NCI-H2081 treated with DMSO at 0.1 percent for 48 hours (cell line): Measurements from ENCODE around the gene PDE12.
"Not testable (repeated sequence)": the region's sequence is repeated elsewhere in the genome, so short reads cannot be mapped to it uniquely, and the experiment has no call there.

ENCODE experiments used
- DNase-seq: peaks from one replicate; lab custom pipeline; 2025; lab: John Stamatoyannopoulos, UW

PDE12 gene

DNA sequence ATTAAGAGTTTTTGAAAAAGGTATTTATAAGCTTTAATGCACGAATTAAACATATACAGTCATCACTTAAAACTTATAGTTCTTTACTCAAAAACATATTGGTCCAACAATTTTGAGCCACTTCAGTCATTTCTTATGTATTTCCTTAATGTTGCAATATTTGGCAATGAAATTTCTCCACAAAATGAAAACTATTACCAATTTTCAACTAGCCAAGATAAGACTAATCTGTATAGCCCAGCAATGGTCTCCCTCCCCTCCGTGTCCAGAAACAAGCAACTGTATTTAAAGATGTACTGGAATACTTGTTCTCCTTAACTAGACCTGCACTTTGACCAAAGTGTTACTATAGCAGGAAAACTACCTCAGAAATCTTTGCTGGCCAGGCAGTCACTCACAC, 31.8 kb downstream of the PDE12 start:
- no peak for DNase-seq

DNA sequence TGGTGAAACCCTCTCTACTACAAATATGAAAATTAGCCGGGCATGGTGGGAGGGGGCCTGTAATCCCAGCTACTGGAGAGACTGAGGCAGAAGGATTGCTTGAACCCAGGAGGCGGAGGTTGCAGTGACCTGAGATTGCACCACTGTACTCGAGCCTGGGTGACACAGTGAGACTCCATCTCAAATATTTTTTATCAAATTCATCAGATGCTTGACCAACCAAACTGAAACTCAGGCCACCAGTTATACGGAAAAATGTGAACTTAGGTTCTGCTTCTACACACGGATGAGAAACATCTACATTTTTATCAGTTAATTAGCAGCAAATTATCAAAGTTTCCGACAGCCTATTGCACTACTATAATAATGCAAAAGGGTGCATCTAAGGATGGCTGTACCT, 36.2 kb downstream of the PDE12 start:
- DNase-seq, result no peak

DNA sequence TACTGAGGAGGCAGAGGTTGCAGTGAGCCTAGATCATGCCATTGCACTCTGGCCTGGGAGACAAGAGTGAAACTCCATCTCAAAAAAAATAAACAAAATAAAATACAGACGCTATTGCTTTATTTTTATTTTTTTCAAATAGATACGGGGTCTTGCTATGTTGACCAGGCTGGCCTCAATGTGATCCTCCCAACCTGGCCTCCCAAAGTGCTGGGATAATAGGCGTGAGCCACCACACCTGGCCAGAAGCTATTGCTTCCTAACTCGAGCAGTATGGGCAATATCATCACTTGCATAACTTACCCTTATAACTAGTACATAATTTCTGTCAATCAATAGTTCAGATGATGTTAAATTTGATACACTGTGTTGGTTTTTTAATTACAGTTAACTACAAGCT, 38.1 kb downstream of the PDE12 start:
- DNase-seq, result no peak

GRCh38 chr3:57594576-57594975, 38.5 kb downstream of the PDE12 start:
- DNase-seq, result no peak

GRCh38 chr3:57596495-57597126, 40.5 kb downstream of the PDE12 start:
- no peak for DNase-seq

DNA sequence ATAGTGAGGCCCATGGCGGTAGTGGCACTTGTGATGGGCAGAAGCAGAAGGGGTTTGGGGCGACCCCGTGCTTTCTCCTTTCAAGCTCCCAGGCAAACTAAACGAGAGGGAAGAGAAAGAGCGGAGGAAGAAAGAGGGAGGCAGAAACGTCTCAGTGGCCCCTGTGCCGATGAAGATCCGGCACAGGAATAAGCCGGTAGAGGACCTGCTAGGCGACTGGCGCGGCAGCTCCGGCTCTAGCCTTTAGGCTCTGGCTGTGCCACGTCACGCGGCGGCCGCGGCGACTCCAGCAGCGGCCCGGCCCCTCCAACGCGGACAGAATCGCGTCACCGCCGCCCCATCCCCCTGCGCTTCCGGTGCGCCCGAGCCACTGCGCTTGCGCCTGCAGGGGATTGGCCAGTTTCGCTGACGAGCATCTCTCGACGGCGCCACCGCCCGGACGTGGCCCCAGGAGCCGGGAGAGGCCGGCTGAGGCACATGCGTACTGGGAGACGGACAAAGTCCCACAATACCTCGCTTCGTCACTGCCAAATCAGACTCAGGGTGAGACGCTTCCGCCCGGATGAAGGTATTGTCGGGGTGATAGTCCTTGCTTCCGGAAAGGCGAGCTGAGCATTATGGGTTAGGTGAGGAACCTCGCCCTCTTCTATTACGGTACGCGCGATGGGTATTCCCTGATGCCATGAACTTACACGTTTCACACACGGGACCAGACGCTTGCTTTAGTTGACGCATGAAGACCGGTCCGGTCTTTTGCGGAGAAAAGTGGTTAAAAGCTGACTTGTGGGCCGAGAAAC, 41.3 kb downstream of the PDE12 start, which contains the start of gene ARF4:
Gene ARF4, minus strand, starts transcription at position 218 of the 797 bp plus-strand sequence. Its CDS starts 204 bp downstream, at position 14.
- peak; percentile 92 for DNase-seq

DNA sequence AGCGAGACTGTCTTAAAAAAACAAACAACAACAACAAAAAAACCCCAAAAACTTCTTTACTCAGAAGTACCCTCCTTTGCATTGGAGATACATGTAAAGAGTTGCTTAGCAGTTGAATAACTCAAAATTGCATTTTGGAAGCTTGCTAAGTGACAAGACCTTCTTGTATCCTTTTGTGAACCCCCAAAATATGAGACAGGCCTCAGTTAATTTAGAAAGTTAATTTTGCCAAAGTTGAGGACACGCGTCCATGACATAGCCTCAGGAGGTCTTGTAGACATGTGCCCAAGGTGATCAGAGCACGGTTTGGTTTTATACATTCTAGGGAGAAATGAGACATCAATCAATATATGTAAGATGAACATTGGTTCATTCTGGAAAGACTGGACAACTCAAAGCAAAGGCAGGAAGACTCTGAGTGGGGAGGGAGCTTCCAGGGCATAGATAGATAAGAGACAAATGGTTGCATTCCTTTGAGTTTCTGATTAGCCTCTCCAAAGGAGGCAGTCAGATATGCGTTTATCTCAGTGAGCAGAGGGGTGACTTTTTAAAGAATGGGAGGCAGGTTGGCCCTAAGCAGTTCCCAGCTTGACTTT, 42.8 kb downstream of the PDE12 start:
- no peak for DNase-seq

GRCh38 chr3:57600195-57600594, 44.1 kb downstream of the PDE12 start:
- no peak for DNase-seq

GRCh38 chr3:57604971-57605370, 48.9 kb downstream of the PDE12 start:
- DNase-seq, result no peak

DNA sequence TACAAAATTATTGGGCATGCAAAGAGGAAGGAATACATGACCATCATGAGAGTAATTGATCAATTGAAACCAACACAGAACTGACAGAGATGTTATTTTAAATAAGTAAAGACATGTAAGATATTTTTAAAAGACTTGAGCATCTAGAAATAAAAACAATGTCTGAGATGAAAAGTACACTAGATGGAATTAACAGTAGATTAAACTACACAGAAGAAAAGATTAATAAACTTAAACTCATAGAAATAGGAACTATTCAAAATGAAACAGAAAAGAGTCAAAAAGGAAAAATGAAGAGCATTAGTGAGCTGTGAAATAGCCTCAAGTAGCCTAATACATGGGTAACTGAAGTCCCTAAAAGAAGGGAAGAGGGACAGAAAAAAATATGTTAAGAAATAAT, 49.6 kb downstream of the PDE12 start:
- no peak for DNase-seq

DNA sequence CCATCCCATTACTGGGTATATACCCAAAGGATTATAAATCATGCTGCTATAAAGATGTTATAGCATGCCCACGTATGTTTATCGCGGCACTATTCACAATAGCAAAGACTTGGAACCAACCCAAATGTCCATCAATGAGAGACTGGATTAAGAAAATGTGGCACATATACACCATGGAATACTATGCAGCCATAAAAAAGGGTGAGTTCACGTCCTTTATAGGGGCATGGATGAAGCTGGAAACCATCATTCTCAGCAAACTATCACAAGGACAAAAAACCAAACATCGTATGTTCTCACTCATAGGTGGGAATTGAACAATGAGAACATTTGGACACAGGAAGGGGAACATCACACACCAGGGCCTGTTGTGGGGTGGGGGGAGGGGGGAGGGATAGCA, 55.8 kb downstream of the PDE12 start:
- not testable (repeated sequence) for DNase-seq

DNA sequence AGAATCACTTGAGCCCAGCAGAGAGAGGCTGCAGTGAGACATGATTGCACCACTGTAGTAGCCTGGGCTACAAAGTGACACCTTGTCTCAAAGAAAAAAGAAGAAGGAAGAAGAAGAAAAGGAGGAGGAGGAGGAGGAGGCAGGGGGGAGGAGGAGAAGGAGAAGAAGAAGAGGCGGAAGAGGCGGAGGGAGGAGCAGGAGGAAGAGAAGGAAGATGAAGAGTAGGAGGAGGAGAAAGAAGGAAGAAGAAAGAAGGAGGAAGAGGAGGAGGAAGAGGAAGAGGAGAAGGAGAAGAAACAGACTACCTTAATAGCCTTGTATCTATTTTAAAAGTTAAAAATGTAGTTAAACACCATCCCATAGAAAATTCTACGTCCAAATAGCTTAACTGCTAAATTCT, 60.2 kb downstream of the PDE12 start:
- no peak for DNase-seq
